ENCODE measurements around the gene PIH1D1. TPM values are rescaled to one million over a fixed set of nuclear protein-coding genes. Genes with fewer than 3 reads are reported as not detected.

PIH1D1 gene
- total and polyA plus RNA-seq, 2 donors (not counting 3 experiments of a cell fraction or from before 2014, with no cell fraction given) = 83.2 to 86.9 TPM

DNA sequence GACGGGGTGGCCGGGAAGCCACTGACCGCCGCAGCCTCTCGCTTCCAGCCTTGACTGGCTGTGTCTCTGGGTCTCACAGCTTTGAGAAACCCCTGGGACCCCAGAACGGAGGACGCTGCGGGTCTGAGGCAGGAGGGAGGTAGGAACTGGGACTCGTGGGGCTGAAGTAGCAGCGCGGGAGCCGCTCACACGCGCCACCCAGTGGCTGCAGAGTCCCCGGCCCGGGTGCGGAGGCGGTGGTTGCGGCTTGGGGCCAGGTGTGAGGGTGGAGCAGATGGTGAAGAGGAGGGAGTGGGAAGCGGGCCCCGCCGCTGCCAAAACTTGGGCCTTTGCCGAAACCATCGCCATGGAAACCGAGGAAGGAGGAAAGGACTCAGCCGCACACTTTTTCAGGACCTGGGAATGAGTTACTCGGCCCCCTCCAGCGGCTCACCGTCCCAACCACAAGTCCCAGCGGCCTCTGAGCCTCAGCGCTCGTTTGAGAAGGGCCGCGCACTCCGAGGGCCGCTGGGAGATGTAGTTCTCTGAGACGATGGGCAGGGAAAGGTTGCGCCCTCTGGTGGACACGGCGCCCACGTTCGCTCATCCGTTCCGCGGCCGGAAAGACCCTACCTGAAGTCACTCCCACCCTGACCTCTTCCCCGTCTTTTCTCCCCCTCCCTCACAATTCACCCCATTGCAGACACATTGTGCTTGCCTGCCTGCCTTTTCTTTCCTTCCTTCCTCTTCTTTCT lies 8.1 kb downstream of the PIH1D1 start:
- FAIRE-seq (peak; percentile 95), DNase-seq (ENCODE audit: low read depth, low spot score) (peak; percentile 92)
- Histone ChIP-seq H3K36me3 (ENCODE audit: control insufficient read depth in 2 of 2, extremely low read depth in 1 of 2, insufficient read depth in 2 of 2, low read length in 2 of 2) (no peaks in the 10 kb centered on the region), H3K79me2 (ENCODE audit: control insufficient read depth, insufficient read depth, low read length) (no peaks in the 10 kb centered on the region), H3K4me1 (ENCODE audit: control insufficient read depth, extremely low read depth, insufficient read depth, low read length) (no peaks in the 10 kb centered on the region), H2AFZ (ENCODE audit: low read depth, low read length) (peak overlapping the region; percentile 96), H4K20me1 (replicated peaks; ENCODE audit: control insufficient read depth, extremely low read depth, insufficient read depth, low read length) (no peaks in the 10 kb centered on the region), H3K9me3 (replicated peaks; ENCODE audit: control insufficient read depth, insufficient read depth, low read length) (no peaks in the 10 kb centered on the region), H3K9ac (replicated peaks; ENCODE audit: extremely low read depth, insufficient read depth, low read length) (peak overlapping the region; percentile 24), H3K27me3 (ENCODE audit: control insufficient read depth in 2 of 2, insufficient read depth in 2 of 2, low read length in 2 of 2) (peaks cover 30 to 37% of the 10 kb centered on the region in 2 experiments), H3K27ac (ENCODE audit: insufficient read depth, low read depth, low read length) (no peak overlapping the region), H3K4me3 (replicated peaks in 1 of 3; ENCODE audit: insufficient read depth in 1 of 3, low read depth in 1 of 3, low read length in 3 of 3) (peak overlapping the region; percentile 58 to 78 (median 65)), H3K9me1 (replicated peaks; ENCODE audit: control insufficient read depth, extremely low read depth, insufficient read depth, low read length) (no peaks in the 10 kb centered on the region), H3K4me2 (ENCODE audit: insufficient read depth, low read length) (peak overlapping the region; percentile 80)
- dilution Hi-C loops (cut with MboI; ENCODE audit: extremely low pct_ligation_motif_present, low sequenced_read_pairs) (no loop called here), intact Hi-C loops (cut with micrococcal nuclease) (loop anchor here (1.0 kb wide), 5 partner anchors 8 to 217 kb away; partner anchors contain the start of genes DKKL1 and PIH1D1)
- POLR2A ChIA-PET = no interaction called here
- CTCF ChIA-PET = interaction anchor here (0.7 to 2.8 kb wide), 11 partner anchors 8 to 683 kb away, joined by 3 to 11 read pairs (median 4); partner anchors contain the start of genes FLT3LG, GFY and PIH1D1
- TF ChIP-seq EZH2 (IDR thresholded peaks at IDR 0.05; ENCODE audit: borderline replicate concordance, low read depth, low read length, severe bottlenecking) (no peak), GATA2 (IDR thresholded peaks at IDR 0.05; ENCODE audit: insufficient read depth, insufficient read length, low read depth, low read length) (no peak), POLR2AphosphoS5 (IDR thresholded peaks at IDR 0.05; ENCODE audit: insufficient read depth, low read depth, low read length) (peak; percentile 19), FOS (IDR thresholded peaks at IDR 0.05; ENCODE audit: borderline replicate concordance, insufficient read depth, low read length) (no peak), JUN (IDR thresholded peaks at IDR 0.05; ENCODE audit: borderline replicate concordance, insufficient read depth, insufficient read length, low read depth) (no peak), MYC (IDR thresholded peaks at IDR 0.05; ENCODE audit: low read depth, low read length) (no peak), POLR2A (IDR thresholded peaks at IDR 0.05; ENCODE audit: low read depth, low read length) (no peak)
- TF ChIP-seq, protein P1, sequence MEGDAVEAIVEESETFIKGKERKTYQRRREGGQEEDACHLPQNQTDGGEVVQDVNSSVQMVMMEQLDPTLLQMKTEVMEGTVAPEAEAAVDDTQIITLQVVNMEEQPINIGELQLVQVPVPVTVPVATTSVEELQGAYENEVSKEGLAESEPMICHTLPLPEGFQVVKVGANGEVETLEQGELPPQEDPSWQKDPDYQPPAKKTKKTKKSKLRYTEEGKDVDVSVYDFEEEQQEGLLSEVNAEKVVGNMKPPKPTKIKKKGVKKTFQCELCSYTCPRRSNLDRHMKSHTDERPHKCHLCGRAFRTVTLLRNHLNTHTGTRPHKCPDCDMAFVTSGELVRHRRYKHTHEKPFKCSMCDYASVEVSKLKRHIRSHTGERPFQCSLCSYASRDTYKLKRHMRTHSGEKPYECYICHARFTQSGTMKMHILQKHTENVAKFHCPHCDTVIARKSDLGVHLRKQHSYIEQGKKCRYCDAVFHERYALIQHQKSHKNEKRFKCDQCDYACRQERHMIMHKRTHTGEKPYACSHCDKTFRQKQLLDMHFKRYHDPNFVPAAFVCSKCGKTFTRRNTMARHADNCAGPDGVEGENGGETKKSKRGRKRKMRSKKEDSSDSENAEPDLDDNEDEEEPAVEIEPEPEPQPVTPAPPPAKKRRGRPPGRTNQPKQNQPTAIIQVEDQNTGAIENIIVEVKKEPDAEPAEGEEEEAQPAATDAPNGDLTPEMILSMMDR (IDR thresholded peaks at IDR 0.05; ENCODE audit: extremely low read depth in 1 of 2, insufficient read depth in 1 of 2, low read depth in 1 of 2, low read length in 2 of 2) = peak; percentile 73 to 93
- TF ChIP-seq, protein P2, sequence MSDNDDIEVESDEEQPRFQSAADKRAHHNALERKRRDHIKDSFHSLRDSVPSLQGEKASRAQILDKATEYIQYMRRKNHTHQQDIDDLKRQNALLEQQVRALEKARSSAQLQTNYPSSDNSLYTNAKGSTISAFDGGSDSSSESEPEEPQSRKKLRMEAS (IDR thresholded peaks at IDR 0.05; ENCODE audit: insufficient read depth, insufficient read length) = no peak
- BruUV-seq (replicated peaks) = no TSS peak

Data from endothelial cell of umbilical vein (primary cell).